Stimulated activated CD8-positive, alpha-beta memory T cell treated with anti-CD3 and anti-CD28 coated beads, Interleukin-15, amount 100 ng/mL, for 48 hours (primary cell): ENCODE data around the gene DNTTIP2.
"Not testable (repeated sequence)": the region's sequence is repeated elsewhere in the genome, so short reads cannot be mapped to it uniquely, and the experiment has no call there.

Experiments used
- DNase-seq, 2 donors: peaks; one replicate each; pipeline ENCODE4 v3.0.0-alpha.2; 2020; ENCODE audit warnings: low read depth in 2 of 2

Gene DNTTIP2, protein sequence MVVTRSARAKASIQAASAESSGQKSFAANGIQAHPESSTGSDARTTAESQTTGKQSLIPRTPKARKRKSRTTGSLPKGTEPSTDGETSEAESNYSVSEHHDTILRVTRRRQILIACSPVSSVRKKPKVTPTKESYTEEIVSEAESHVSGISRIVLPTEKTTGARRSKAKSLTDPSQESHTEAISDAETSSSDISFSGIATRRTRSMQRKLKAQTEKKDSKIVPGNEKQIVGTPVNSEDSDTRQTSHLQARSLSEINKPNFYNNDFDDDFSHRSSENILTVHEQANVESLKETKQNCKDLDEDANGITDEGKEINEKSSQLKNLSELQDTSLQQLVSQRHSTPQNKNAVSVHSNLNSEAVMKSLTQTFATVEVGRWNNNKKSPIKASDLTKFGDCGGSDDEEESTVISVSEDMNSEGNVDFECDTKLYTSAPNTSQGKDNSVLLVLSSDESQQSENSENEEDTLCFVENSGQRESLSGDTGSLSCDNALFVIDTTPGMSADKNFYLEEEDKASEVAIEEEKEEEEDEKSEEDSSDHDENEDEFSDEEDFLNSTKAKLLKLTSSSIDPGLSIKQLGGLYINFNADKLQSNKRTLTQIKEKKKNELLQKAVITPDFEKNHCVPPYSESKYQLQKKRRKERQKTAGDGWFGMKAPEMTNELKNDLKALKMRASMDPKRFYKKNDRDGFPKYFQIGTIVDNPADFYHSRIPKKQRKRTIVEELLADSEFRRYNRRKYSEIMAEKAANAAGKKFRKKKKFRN

DNA sequence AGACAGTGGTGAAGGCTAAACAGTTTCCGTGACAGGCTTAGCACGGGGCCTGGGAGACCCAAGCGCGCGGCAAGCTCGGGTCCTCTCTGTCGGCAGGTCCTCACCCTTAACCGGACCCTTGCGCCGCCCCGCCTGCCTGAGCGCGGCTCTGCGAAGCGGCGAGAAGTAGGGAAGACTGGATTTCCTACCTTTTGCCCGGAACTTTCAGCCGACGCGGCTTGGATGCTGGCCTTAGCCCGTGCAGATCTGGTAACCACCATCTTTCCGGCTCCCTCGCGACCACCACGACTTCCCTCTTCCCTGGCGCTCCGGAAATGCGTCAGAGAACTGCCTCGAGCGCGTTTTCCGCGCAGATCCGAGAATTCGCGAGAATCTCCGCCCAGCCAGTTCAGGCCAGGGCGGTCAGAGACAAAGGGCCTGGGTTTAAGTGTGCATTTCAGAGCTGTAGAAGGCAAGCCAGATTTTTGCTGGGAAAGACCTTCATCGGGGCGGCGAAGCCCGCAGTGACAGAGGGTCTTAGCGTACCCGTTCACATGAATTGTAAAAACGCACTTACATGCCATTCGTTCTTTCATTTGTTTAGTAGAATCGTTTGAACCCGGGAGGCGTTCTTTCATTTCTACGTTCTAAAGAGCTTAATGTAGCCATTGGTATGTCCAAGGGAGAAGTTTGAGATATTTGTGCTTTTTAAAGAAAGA lies at the start of gene DNTTIP2:
TSS of gene DNTTIP2 (minus strand) at position 318 of the 698 bp plus-strand sequence. CDS start at position 260, 58 bp downstream.
- DNase-seq, result peak; percentile 84 to 85

DNA sequence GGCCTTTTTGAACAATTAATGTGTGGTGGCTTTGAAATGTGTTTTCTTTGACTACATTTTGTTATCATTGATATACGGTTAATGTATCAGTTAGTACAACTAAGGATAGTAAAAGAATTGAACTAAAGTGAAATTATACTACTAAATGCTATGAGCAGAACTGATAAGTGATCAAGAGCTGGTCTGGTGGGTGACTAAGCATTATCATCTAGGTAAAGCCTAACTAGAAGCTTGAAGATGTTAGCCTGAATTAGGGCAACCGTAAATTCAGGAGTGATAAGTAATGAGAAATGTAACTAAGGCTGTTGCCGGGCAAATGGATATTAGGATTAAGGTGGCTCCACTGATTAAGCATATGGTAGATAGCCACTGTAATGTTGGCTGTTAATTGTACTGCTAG lies 46.2 kb upstream of the DNTTIP2 start:
- DNase-seq, result no peak

DNA sequence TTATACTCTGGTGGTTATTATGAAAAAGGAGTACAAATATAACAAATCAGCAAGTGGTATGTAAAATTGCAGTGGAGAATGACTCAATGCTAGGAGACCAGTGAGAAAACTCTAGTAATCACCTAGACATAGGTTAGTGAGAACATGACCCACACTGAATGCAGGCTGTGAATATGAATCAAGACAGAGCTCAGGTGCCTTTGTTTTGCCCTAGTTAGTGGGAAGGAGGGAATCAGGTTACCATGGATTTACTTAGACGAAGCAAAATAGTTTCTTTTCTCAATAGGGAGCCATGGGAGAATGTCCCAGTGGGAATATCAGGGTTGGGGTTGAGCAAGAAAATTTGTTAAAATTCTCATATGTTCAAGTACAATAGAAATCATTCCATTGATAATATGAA lies 40.8 kb upstream of the DNTTIP2 start:
- DNase-seq, result no peak

DNA sequence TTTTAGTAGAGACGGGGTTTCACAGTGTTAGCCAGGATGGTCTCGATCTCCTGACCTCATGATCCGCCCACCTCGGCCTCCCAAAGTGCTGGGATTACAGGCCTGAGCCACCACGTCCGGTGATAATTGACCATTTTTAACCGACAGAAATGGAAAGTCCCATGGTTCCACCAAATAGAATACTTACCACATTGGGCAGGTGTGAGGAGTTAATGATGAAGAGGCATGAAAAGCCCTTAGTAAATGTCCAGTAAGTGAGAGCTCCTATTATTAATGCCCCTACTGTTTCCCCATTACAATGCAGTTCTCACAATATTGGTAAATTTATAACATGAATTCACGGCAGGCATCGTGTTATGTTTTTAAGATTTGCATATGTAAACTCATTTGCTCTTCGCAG lies 38.3 kb upstream of the DNTTIP2 start:
- DNase-seq, result no peak

DNA sequence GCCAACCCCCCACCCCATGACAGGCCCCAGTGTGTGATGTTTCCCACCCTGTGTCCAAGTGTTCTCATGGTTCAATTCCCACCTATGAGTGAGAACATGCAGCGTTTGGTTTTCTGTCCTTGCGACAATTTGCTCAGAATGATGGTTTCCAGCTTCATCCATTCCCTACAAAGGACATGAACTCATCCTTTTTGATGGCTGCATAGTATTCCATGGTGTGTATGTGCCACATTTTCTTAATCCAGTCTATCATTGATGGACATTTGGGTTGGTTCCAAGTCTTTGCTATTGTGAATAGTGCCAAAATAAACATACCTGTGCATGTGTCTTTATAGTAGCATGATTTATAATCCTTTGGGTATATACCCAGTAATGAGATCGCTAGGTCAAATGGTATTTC lies 31.9 kb upstream of the DNTTIP2 start:
- DNase-seq, result not testable (repeated sequence)

DNA sequence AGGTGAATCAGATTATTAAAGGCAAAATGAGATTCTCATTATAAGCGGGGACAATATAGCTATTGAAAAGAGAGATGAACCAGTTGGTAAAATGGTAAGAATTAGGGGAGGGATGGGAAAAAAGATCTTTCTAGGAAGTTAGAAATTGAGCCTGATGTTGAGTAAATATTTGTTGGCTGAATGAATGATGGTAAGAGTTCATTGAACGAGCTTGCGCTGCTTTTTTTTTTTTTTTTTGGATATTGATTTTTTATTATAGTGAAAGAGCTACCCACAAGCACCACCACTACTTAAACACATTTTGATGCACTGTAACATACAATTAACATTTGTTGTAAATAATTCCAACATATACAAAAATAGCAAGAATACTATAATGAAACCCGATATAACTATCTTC lies 31.3 kb upstream of the DNTTIP2 start:
- DNase-seq, result no peak

DNA sequence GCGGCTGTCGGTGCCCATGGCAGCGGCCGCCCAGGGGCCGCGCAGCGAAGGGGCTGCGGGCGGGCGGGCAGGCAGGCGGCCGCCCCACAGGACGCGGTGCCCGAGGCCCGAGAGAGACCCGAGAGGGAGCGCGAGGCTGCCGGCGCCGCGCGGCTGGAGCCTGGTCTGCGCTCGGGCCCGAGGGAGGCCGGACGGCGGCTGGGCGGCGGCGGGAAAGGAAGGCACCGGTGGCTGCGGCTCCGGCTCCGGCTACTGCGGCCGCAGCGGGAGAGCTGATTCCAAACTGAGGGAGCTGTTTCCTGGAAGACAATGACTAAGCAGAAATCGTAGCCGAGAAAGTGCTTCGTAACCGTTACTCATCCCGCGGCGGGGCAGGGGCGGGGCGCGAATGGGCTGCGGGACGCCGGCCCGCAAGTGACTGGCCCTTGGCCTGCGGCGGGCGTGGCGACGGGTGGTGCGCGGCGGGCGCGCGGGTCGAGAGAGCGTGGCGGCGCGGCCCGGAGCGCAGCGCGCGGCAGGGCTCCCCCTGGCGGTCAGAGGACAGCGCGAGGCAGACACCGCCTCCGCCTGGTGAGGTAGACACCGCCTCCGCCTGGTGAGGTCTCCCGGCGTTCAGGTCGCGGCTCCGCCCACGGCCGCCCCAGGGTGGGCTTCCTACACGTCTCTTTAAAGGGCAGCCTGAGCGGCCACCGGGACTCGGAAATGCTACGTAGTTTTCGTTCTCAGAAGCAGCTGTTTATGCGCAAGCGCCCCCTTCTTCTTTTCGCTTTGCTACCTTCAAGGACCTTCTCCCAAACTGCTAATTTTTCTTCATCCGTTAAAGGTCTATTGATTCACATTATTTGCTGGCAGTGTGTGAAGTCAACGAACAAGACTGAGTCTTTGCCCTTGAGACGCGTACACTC lies 30.4 kb upstream of the DNTTIP2 start, which contains the start of gene GCLM:
TSS of gene GCLM (minus strand) at position 285 of the 905 bp plus-strand sequence. CDS start at position 18, 267 bp downstream.
- peak; percentile 84 to 86 for DNase-seq

DNA sequence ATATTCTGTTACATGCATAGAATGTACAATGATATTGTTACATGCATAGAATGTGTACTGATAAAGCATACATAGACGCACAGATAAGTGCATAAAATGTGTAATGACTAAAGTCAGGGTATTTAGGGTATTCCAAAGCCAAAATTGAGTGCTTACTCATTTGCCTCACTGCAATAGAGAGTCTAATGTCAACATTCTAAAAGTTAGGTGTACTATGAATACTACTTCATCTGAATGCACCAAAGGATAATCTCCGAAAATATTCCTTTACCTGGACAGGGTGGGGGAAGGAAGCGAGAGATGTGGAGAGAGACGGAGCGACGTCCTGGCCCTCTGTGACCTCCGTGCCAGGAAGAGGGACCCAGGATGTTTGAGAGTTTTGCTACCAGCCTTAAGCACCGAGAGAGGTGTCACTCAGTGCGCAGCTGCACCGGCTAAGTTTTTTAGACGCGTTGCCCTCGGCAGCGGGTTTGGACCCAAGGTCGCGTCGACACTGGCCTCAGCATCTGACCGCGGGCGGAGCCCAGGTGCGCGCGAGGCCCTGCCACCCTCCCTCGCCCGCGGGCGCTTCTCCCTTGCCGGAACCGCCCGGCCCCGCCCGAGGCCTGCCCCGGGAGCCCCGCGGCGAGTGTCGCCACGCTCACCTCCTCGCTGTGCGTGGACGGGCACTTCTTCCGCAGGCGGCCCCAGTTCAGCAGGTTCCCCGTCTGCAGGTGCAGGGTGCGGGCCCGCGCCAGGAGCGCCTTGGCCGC lies 29.6 kb upstream of the DNTTIP2 start:
- peak; percentile 15 to 25 for DNase-seq

DNA sequence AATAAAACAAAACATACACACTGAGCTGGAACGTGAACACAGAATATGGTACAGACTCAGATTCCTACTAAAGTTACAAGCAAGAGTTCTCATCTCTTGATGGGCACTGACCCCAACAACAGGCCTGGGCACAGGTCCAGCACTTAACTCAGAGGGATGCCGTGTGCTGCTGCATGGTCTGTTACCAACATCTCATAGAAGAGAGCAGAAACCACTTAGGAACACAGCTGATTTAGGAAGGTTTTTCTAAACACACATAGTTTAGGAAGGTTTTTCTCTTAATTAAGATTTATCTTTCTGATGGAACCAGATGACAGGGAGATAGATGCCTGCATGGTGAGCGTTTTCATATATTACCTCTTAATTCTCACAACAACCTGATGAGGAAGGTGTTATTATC lies 28.7 kb upstream of the DNTTIP2 start:
- no peak for DNase-seq

DNA sequence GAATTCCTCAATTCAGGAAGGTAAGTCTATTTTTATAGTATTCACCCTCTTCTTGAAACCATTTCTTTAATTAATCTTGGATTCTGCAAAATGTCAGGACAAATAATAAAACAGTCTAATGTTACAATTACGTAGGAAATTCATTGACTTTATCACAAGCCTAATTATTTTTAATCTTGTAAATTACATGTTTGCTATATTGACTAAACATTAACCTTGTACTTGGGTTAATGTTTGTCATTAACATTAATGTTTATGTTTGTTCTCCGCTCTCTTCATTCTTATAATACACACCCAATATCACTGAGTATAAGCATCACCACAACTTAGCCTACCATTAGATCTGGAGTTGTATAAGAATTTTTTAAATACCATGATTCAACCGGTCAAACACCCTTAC lies 27.5 kb upstream of the DNTTIP2 start:
- DNase-seq, result no peak

DNA sequence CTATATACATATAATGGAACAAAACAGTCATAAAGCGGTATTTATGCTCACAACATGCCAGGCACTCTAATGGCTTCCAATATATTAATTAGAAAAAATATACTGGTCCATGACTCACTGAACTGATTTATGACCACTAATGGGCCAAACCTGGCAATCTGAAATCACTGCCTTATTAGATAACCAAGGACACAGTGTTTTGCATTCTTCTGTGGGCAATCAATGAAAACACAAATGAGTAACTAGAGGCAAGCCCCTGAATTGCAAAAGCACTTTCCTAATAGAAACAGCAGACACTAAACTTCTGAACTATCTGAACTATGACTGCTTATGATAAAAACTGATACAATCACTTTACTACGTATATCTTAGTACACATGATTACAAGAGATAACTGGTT lies 26.7 kb upstream of the DNTTIP2 start:
- DNase-seq, result no peak

DNA sequence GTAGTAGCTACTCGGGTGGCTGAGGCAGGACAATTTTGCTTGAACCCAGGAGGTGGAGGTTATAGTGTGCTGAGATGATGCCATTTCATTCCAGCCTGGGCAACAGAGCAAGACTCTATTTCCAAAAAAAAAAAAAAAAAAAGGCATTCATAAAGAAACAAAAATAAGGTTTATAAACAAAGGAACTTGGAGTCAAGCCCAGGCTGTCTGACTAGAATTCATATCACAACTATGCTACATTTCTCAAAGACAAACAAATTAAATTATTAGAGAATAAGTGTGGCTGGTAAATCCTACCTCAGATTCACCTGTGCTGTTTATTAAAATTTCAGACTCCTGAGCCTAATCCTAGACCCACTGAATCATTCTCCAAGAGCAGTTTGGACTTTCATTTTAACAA lies 26.0 kb upstream of the DNTTIP2 start:
- DNase-seq, result no peak

DNA sequence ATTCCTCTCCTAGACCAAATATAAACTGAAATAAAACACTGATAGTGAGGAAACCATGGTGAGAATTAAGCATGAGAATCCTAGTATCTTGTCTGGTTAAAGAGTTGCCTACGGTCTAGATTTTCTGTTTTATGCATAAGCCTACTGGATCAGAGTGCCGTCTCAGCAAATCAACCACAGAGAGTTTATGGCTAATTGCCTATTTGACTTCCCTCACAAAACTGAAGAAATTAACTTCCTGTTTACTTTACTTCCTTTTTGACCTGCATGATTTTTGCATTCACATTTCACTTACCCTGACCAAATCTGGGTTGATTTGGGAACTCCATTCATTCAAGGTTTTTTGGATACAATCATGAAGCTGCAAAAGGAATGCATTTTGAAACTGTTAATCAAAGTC lies 25.2 kb upstream of the DNTTIP2 start:
- DNase-seq, result no peak

DNA sequence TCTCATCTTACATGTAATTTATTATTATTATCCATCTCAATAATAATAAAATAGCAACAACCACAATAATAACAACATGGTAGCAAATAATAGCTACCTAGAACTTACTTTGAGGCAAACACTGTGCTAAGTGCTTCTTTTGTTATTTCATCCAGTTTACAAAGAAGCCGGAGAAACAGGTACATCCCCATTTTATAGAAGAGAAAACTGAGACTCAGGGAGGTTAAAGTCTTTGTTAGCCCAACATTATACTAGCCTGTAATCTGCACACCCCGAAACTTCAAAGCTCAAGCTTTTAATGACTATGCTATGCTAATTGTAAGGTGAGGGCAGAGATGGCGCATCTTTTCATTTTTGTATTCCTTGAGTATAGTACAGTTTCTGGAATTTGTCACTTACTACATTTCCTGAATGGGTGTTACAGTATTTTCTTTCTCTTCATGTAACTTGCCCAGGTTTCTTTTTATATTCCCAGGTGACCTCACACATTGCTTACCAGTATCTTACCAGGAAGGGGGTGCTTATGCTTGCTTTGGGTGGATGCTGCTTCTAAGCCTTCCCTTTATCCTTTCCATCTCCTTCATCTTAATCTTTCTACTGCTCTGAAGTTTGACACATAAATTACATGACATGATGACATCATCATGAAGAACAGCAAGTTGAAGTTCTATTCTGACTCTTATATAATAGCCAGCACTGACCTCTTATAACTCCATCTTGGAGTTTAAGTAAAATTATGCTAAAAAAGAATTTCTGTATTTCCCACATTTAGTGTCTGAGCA lies 21.9 kb upstream of the DNTTIP2 start:
- no peak for DNase-seq

DNA sequence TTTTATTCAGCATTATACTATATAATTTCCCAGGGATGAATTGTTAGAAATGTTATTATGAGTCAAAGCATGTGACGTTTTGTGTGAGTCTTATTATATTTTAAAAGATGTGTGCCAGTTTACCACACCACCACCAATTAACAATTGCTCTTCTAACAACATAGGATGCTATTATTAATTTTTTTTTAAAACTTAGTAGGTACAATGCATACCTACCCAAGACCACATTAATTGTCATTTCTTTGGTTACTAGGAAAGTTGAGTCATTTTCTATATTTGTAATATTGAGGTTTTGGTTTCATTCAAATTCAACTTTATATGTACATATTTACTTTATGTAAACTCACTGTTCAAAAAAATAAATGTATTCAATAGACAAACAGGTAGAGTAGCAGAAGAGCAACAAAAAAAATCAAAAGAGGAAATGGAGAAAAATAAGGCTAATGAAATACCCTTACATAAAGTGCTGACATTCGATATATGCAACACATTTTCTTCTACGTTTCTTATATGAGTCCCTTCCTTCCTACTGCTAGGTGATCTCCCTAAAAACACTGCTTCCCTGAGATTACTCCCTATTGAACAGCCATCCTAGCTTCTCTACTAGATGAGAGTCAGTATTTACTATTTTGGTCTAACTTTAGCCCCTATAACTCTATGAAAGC lies 20.7 kb upstream of the DNTTIP2 start:
- no peak for DNase-seq

DNA sequence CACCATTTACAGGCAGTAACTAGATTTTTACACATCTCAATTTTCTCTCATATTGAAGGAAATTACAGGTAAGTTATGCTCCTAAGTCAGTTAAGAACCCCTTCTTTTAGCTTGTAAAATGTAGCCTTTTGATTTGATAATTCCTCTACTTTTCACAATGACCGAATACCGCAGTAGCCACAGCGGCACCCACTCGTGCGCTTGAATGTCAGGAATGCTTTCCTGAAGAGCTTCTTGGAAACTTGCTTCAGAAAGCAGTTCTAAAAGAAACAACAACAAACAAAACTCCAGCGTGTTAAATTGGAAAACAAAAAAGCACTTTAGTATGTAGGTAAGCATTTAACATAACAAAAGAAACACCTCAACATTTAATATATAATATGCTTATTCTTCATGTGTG lies 9.9 kb upstream of the DNTTIP2 start:
- DNase-seq, result no peak

DNA sequence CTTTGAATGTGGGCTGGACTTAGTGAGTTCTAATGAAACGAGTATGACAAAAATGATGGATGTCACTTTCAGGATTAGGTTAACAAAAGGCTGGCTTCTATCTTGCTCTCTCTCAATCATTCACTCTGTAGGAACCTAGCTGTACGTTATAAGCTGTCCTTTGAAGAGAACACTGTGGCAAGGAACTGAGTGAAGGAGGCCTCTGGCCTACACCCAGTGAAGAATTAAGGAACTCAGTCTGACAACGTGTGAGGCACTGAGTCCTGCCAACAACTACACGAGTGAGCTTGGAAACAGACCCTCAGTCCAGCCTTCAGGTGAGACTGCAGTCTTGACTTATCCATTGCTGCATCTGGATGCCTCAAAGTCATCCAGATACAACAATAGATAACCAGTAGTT lies 3.3 kb upstream of the DNTTIP2 start:
- no peak for DNase-seq

DNA sequence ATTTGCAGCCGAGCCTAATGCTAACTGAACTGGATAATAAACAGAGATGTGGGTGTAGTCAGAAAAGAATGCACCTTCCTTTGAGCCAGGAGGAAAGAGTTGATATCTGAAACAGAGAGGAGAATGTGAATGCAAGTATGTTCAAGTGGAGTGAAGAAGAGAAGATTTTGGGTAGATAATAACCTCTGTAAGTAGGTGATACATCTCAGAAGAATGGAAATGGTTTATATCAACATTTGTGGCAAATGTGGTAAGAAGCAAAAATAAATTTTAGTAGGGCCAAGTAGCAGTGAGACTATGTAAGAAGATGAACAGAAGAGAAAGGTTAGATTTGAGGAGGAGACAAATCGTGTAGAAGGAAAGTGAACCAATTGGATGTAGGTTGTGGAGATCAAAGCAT lies 1.7 kb upstream of the DNTTIP2 start:
- no peak for DNase-seq

DNA sequence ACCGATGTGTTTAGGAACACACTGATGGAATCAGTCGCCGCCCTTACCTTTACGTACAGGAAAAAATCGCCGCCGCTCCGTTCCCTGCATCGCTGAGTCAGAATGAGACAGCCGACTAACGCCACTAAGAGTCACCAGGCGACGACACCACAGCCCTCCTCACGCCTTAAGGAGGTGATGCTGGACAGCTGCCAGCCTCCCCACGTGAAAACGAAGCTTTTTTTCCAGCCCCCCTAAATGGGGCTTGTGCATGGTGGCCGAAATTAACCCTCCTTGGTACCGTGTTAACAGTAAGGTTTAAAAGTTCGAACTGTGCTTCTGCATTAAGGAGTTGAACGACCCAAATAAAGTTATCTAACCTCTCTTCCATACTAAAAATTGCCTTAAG lies 511 bp downstream of the DNTTIP2 start:
- peak; percentile 48 to 61 for DNase-seq
